HG02870 (cell line): ENCODE measurements around the gene NHSL1.

ENCODE experiments used
- ATAC-seq: cut with Tn5 transposase; IDR thresholded peaks from one replicate; pipeline ENCODE4 v1.9.1; 2021; ENCODE audit warnings: mild to moderate bottlenecking, moderate library complexity; ENCODE audit not compliant: unreplicated experiment

Gene NHSL1

GRCh38 chr6:138523347-138524210, 24.3 kb upstream of the NHSL1 start:
- ATAC-seq: no peak

GRCh38 chr6:138522611-138523010, 23.3 kb upstream of the NHSL1 start:
- ATAC-seq: no peak

GRCh38 chr6:138521790-138522189, 22.5 kb upstream of the NHSL1 start:
- ATAC-seq: no peak

- no peak for ATAC-seq
These were observed 21.2 kb upstream of the NHSL1 start for GRCh38 chr6:138520463-138520862.

GRCh38 chr6:138518054-138518453, 18.8 kb upstream of the NHSL1 start:
- peak; percentile 27 for ATAC-seq

GRCh38 chr6:138517635-138518034, 18.3 kb upstream of the NHSL1 start:
- peak; percentile 84 for ATAC-seq

GRCh38 chr6:138515657-138516248, 16.5 kb upstream of the NHSL1 start:
- no peak for ATAC-seq

- no peak for ATAC-seq
These were observed 15.7 kb upstream of the NHSL1 start for GRCh38 chr6:138514860-138515540.

- ATAC-seq: no peak
These were observed 13.3 kb upstream of the NHSL1 start for GRCh38 chr6:138512609-138513008.

- no peak for ATAC-seq
These were observed 10.8 kb upstream of the NHSL1 start for GRCh38 chr6:138510093-138510492.

- ATAC-seq: no peak
These were observed 10.1 kb upstream of the NHSL1 start for GRCh38 chr6:138509371-138509770.

GRCh38 chr6:138508676-138508988, 9.3 kb upstream of the NHSL1 start:
- no peak for ATAC-seq

- ATAC-seq: no peak
These were observed 8.8 kb upstream of the NHSL1 start for GRCh38 chr6:138507977-138508675.

GRCh38 chr6:138504764-138505689, 5.7 kb upstream of the NHSL1 start:
- ATAC-seq: no peak

- ATAC-seq: no peak
These were observed 4.8 kb upstream of the NHSL1 start for GRCh38 chr6:138503881-138504680.

- no peak for ATAC-seq
These were observed 3.3 kb upstream of the NHSL1 start for GRCh38 chr6:138502546-138502945.

- ATAC-seq: no peak
These were observed 1.7 kb upstream of the NHSL1 start for GRCh38 chr6:138500867-138501446.

GRCh38 chr6:138500045-138500665, 861 bp upstream of the NHSL1 start:
- ATAC-seq: no peak
